PC-3 (cell line): ENCODE measurements around the gene DPH2.

Experiments
- EZH2 ChIP-seq: fragments of 300-600 bp; sonication (generic); IDR thresholded peaks from one replicate; pipeline ENCODE4 v1.6.1; 2017; ENCODE audit warnings: antibody characterized with exemption, mild to moderate bottlenecking, low read length; ENCODE audit not compliant: unreplicated experiment
- EZH2phosphoT487 ChIP-seq: fragments of 300-600 bp; sonication (generic); IDR thresholded peaks from 2 replicates; pipeline ENCODE4 v1.6.1; 2018; ENCODE audit warnings: mild to moderate bottlenecking, antibody characterized with exemption, low read length, borderline replicate concordance
- TF ChIP-seq, protein P1 (sequence below): fragments of 300-600 bp; sonication (generic); conservative IDR thresholded peaks from 2 replicates; pipeline ENCODE4 v1.5.1; 2017; ENCODE audit warnings: antibody characterized with exemption, low read depth, mild to moderate bottlenecking, low read length

DNA sequence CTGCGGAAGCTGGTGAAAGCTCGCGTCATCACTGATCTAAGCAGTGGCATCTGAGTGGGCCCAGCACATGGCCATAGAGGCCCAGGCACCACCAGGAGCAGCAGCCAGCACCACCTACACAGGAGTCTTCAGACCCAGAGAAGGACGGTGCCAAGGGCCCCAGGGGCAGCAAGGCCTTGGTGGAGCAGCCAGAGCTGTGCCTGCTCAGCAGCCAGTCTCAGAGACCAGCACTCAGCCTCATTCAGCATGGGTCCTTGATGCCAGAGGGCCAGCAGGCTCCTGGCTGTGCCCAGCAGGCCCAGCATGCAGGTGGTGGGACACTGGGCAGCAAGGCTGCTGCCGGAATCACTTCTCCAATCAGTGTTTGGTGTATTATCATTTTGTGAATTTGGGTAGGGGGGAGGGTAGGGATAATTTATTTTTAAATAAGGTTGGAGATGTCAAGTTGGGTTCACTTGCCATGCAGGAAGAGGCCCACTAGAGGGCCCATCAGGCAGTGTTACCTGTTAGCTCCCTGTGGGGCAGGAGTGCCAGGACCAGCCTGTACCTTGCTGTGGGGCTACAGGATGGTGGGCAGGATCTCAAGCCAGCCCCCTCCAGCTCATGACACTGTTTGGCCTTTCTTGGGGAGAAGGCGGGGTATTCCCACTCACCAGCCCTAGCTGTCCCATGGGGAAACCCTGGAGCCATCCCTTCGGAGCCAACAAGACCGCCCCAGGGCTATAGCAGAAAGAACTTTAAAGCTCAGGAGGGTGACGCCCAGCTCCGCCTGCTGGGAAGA lies 39.5 kb upstream of the DPH2 start:
- TF ChIP-seq, protein P1, sequence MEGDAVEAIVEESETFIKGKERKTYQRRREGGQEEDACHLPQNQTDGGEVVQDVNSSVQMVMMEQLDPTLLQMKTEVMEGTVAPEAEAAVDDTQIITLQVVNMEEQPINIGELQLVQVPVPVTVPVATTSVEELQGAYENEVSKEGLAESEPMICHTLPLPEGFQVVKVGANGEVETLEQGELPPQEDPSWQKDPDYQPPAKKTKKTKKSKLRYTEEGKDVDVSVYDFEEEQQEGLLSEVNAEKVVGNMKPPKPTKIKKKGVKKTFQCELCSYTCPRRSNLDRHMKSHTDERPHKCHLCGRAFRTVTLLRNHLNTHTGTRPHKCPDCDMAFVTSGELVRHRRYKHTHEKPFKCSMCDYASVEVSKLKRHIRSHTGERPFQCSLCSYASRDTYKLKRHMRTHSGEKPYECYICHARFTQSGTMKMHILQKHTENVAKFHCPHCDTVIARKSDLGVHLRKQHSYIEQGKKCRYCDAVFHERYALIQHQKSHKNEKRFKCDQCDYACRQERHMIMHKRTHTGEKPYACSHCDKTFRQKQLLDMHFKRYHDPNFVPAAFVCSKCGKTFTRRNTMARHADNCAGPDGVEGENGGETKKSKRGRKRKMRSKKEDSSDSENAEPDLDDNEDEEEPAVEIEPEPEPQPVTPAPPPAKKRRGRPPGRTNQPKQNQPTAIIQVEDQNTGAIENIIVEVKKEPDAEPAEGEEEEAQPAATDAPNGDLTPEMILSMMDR, result peak; percentile 58
- TF ChIP-seq EZH2 (no peak), EZH2phosphoT487 (no peak)
